ENCODE results near the gene PFKFB2.

Gene PFKFB2

DNA sequence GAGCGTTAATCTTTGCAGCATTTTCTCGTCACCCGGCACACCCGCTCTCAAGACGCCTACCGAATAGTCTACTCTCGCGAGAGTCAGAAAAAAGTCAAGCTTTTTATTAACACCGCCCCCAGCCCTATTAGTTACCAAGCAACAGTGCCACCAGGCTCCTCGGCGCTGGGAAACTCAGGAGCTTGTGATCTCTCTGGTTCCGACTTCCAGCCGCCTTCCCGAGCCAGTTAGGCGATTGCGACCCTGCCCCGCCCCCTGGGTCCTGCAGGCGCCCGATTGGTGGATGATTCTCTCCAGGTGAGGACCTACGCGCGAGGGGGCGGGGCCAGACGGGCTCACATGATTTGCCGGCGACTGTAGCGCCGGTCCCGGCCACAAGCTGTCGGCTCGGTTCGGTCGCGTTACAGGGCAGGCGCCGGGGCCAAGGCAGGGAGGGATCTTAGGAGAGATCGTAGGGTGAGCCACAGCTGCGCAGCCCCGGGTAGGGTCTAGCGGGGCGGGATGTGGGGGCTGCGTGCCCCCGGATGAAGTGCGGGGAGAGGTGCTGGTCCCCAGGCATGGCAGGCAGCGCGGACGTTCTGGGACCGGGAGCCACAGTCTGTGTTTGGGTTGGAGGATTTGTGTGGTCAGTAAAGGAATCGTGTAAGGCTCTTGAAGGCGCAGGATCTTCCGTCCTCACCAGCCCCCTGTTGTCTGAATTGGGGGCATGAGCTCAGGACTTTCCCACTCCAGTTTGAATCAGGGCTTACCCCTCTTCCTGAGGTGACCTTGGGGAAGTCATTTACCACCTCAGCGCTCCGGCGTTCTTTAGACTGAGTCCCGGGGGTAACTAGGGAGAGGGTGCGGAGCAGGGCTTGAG is at the start of gene PFKFB2:
Gene PFKFB2, plus strand, starts transcription at position 365 of the 859 bp plus-strand sequence. CDS start 1,443 bp downstream, outside the sequence.
- H3K4me3 ChIP-seq (ENCODE audit: low read depth, low read length): peak within 1 kb of the TSS; percentile 78
- TF ChIP-seq, protein P1, sequence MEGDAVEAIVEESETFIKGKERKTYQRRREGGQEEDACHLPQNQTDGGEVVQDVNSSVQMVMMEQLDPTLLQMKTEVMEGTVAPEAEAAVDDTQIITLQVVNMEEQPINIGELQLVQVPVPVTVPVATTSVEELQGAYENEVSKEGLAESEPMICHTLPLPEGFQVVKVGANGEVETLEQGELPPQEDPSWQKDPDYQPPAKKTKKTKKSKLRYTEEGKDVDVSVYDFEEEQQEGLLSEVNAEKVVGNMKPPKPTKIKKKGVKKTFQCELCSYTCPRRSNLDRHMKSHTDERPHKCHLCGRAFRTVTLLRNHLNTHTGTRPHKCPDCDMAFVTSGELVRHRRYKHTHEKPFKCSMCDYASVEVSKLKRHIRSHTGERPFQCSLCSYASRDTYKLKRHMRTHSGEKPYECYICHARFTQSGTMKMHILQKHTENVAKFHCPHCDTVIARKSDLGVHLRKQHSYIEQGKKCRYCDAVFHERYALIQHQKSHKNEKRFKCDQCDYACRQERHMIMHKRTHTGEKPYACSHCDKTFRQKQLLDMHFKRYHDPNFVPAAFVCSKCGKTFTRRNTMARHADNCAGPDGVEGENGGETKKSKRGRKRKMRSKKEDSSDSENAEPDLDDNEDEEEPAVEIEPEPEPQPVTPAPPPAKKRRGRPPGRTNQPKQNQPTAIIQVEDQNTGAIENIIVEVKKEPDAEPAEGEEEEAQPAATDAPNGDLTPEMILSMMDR (IDR thresholded peaks at IDR 0.05; ENCODE audit: low read depth, low read length, missing control alignments): no peak
- peak within 1 kb of the TSS; percentile 33 for H3K27ac ChIP-seq
- no peaks in the 10 kb centered on the region for H3K27me3 ChIP-seq (replicated peaks)
- DNase-seq: peak; percentile 93
- peaks cover 17% of the 10 kb centered on the region for H3K36me3 ChIP-seq (replicated peaks)
- in situ Hi-C loops (cut with HindIII; ENCODE audit: low pct_ligation_motif_present, low sequenced_read_pairs): no loop called here

- in situ Hi-C loops (cut with HindIII; ENCODE audit: low pct_ligation_motif_present, low sequenced_read_pairs): no loop called here
- Histone ChIP-seq H3K27ac (no peak overlapping the region), H3K36me3 (replicated peaks) (no peaks in the 10 kb centered on the region), H3K27me3 (replicated peaks) (no peaks in the 10 kb centered on the region), H3K4me3 (ENCODE audit: low read depth, low read length) (no peak overlapping the region)
- TF ChIP-seq, protein P1 (IDR thresholded peaks at IDR 0.05; ENCODE audit: low read depth, low read length, missing control alignments): peak; percentile 92
- DNase-seq: peak; percentile 69
Observed at GRCh38 chr1:207004931-207005830, 47.9 kb upstream of the PFKFB2 start.

DNA sequence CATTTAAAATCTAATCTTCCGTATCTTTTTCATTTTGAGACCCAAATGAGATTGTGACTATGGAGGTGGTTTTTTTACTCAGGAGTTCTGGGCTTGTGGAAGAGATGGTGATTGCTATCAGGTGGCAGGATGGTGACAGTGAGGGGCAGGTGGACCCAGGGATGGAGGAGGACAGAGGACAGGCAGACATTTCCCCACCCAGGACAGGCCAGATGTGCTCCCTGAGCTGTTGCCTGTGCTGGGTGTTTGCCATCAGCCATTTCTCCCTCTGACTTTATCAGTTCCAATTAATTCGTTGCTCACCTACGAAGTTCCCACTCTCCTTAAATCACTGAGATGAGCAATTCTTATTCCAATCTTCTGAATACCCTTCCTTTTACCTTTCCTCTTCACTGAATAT is 47.0 kb upstream of the PFKFB2 start:
- TF ChIP-seq, protein P1 (IDR thresholded peaks at IDR 0.05; ENCODE audit: low read depth, low read length, missing control alignments): no peak
- no peak overlapping the region for H3K27ac ChIP-seq

GRCh38 chr1:207006914-207007313 is 46.2 kb upstream of the PFKFB2 start:
- Histone ChIP-seq H3K27me3 (replicated peaks) (no peaks in the 10 kb centered on the region), H3K27ac (peak overlapping the region; percentile 35), H3K4me3 (ENCODE audit: low read depth, low read length) (no peak overlapping the region), H3K36me3 (replicated peaks) (no peaks in the 10 kb centered on the region)
- TF ChIP-seq, protein P1 (IDR thresholded peaks at IDR 0.05; ENCODE audit: low read depth, low read length, missing control alignments): no peak
- DNase-seq: no peak
- in situ Hi-C loops (cut with HindIII; ENCODE audit: low pct_ligation_motif_present, low sequenced_read_pairs): no loop called here

More for the DNA sequence above, 47.0 kb upstream of the PFKFB2 start:
- in situ Hi-C loops (cut with HindIII; ENCODE audit: low pct_ligation_motif_present, low sequenced_read_pairs): no loop called here
- Histone ChIP-seq H3K36me3 (replicated peaks) (no peaks in the 10 kb centered on the region), H3K4me3 (ENCODE audit: low read depth, low read length) (no peak overlapping the region), H3K27me3 (replicated peaks) (no peaks in the 10 kb centered on the region)
- no peak for DNase-seq

DNA sequence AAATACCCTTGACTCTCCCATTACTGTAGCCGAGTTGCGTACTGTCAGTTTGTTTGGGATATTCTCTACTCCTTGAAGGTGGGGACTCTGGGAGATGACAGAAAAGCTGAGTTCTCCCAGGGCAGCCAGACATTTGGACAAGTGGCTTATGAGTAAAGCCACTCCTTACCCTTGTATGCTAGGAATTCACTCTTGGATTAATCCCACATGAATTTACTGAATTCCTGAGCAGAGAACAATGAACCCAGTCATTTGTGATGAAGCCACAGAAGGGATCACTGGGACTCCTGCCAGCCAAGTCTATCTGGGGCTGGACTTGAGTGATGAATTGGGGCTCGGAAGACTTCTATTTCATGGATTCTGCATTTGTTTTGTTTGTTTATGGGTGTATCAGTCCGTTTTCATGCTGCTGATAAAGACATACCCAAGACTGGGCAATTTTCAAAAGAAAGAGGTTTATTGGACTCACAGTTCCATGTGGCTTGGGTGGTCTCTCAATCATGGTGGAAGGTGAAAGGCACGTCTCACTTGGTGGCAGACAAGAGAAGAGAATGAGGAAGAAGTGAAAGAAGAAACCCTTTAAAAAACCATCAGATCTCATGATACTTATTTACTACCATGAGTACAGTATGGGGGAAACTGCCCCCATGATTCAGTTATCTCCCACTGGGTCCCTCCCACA is 45.6 kb upstream of the PFKFB2 start:
- TF ChIP-seq, protein P1 (IDR thresholded peaks at IDR 0.05; ENCODE audit: low read depth, low read length, missing control alignments): no peak
- DNase-seq: peak; percentile 81
- H3K27me3 ChIP-seq (replicated peaks): no peaks in the 10 kb centered on the region
- in situ Hi-C loops (cut with HindIII; ENCODE audit: low pct_ligation_motif_present, low sequenced_read_pairs): no loop called here
- peak overlapping the region; percentile 35 for H3K27ac ChIP-seq
- H3K36me3 ChIP-seq (replicated peaks): no peaks in the 10 kb centered on the region
- no peak overlapping the region for H3K4me3 ChIP-seq (ENCODE audit: low read depth, low read length)

Measured in brain microvascular endothelial cell (primary cell).